Vagina (tissue), 2 donors: ENCODE measurements around the gene PRXL2B. TPM values are rescaled to one million over a fixed set of nuclear protein-coding genes. Genes with fewer than 3 reads are reported as not detected.

Source experiments
- DNase-seq, 2 donors: peaks; one replicate each; pipeline ENCODE4 v3.0.0-alpha.2; 2017; ENCODE audit errors: extremely low spot score in 2 of 2
- H3K27ac ChIP-seq: fragments of 200-600 bp; sonication (generic); one replicate; pipeline ENCODE4 v1.5.1; 2019
- H3K27me3 ChIP-seq: fragments of 200-600 bp; sonication (generic); one replicate; pipeline ENCODE4 v1.5.1; 2019
- H3K36me3 ChIP-seq, 2 donors: fragments of 200-600 bp; sonication (generic); one replicate each; pipeline ENCODE4 v1.5.1; 2017 to 2019
- H3K4me1 ChIP-seq: fragments of 200-600 bp; sonication (generic); one replicate; pipeline ENCODE4 v1.5.1; 2019
- H3K4me3 ChIP-seq, 2 donors: fragments of 200-600 bp; sonication (generic); 1 replicate in 1 of 2; 2 replicates in 1 of 2; pipeline ENCODE4 v1.5.1; 2016 to 2019
- H3K9me3 ChIP-seq: fragments of 200-600 bp; sonication (generic); one replicate; pipeline ENCODE4 v1.5.1; 2019
- CTCF ChIP-seq, 3 experiments: fragments of 450-650 bp in 2 of 3; fragments of 200-600 bp in 1 of 3; sonication (generic) in 1 of 3; IDR thresholded peaks; one replicate each; pipeline ENCODE4 v1.5.1; 2017 to 2019; ENCODE audit warnings: antibody characterized with exemption in 3 of 3, mild to moderate bottlenecking in 2 of 3, moderate library complexity in 2 of 3
- POLR2A ChIP-seq, 2 donors: fragments of 450-650 bp; IDR thresholded peaks; one replicate each; pipeline ENCODE4 v1.6.1; 2017; ENCODE audit warnings: antibody characterized with exemption in 2 of 2, mild to moderate bottlenecking in 2 of 2, moderate library complexity in 2 of 2
- POLR2AphosphoS5 ChIP-seq, 2 donors: sonication (generic); formaldehyde crosslinking; IDR thresholded peaks; one replicate each; pipeline ENCODE4 v1.9.0; 2017; ENCODE audit warnings: antibody characterized with exemption in 2 of 2, mild to moderate bottlenecking in 2 of 2, low read depth in 1 of 2; ENCODE audit not compliant: insufficient read depth in 1 of 2
- intact Hi-C: fragments of 100-400 bp; cut with DNase I; formaldehyde crosslinking; loops from one replicate; pipeline ENCODE4 v1.15.1; 2023
- total RNA-seq: library from RNA; depleted of rRNA; stranded (reverse); fragments of >200 nt; gene quantifications from one replicate; pipeline ENCODE4 v1.2.3, GENCODE V29; 2016

PRXL2B gene
- total RNA-seq, 1 donor from 2014 or later = 16.2 TPM

- intact Hi-C loops = loop anchor here (5.0 kb wide), 2 partner anchors 42 to 53 kb away; no protein-coding TSS in a partner anchor
- no peak for DNase-seq
- H3K27me3 ChIP-seq = no peaks in the 10 kb centered on the region
- H3K9me3 ChIP-seq = no peaks in the 10 kb centered on the region
- no peak for TF ChIP-seq POLR2A (IDR thresholded peaks at IDR 0.05)
- no peak for TF ChIP-seq POLR2AphosphoS5 (IDR thresholded peaks at IDR 0.05; ENCODE audit: insufficient read depth in 1 of 2, low read depth in 1 of 2)
- no peak for TF ChIP-seq CTCF (IDR thresholded peaks at IDR 0.05)
- peaks cover 47% of the 10 kb centered on the region for H3K4me1 ChIP-seq
- no peak overlapping the region for H3K27ac ChIP-seq
- H3K4me3 ChIP-seq = no peak overlapping the region
- no peaks in the 10 kb centered on the region for H3K36me3 ChIP-seq
Observed at GRCh38 chr1:2589431-2590232, 3.1 kb downstream of the PRXL2B start.

GRCh38 chr1:2590233-2591141, 3.9 kb downstream of the PRXL2B start:
- no peak overlapping the region for H3K4me3 ChIP-seq
- intact Hi-C loops = loop anchor here (5.0 kb wide), 1 partner anchor 52 kb away; no protein-coding TSS in a partner anchor
- H3K9me3 ChIP-seq = no peaks in the 10 kb centered on the region
- TF ChIP-seq POLR2A (IDR thresholded peaks at IDR 0.05) (no peak), POLR2AphosphoS5 (IDR thresholded peaks at IDR 0.05; ENCODE audit: insufficient read depth in 1 of 2, low read depth in 1 of 2) (no peak), CTCF (IDR thresholded peaks at IDR 0.05) (no peak)
- DNase-seq = no peak
- H3K4me1 ChIP-seq = peaks cover 38% of the 10 kb centered on the region
- H3K27me3 ChIP-seq = no peaks in the 10 kb centered on the region
- H3K36me3 ChIP-seq = no peaks in the 10 kb centered on the region
- H3K27ac ChIP-seq = no peak overlapping the region

- no peaks in the 10 kb centered on the region for H3K36me3 ChIP-seq
- no peak for DNase-seq
- peaks cover 37% of the 10 kb centered on the region for H3K4me1 ChIP-seq
- intact Hi-C loops = loop anchor here (5.0 kb wide), 1 partner anchor 51 kb away; no protein-coding TSS in a partner anchor
- no peak overlapping the region for H3K27ac ChIP-seq
- no peaks in the 10 kb centered on the region for H3K9me3 ChIP-seq
- no peak overlapping the region for H3K4me3 ChIP-seq
- no peak for TF ChIP-seq CTCF (IDR thresholded peaks at IDR 0.05)
- no peak for TF ChIP-seq POLR2A (IDR thresholded peaks at IDR 0.05)
- TF ChIP-seq POLR2AphosphoS5 (IDR thresholded peaks at IDR 0.05; ENCODE audit: insufficient read depth in 1 of 2, low read depth in 1 of 2) = no peak
- no peaks in the 10 kb centered on the region for H3K27me3 ChIP-seq
Observed at GRCh38 chr1:2591233-2591580, 4.6 kb downstream of the PRXL2B start.

GRCh38 chr1:2591581-2592261, 5.1 kb downstream of the PRXL2B start:
- no peaks in the 10 kb centered on the region for H3K9me3 ChIP-seq
- DNase-seq = no peak
- intact Hi-C loops = loop anchor here (5.0 kb wide), 1 partner anchor 51 kb away; no protein-coding TSS in a partner anchor
- no peaks in the 10 kb centered on the region for H3K27me3 ChIP-seq
- no peak overlapping the region for H3K4me3 ChIP-seq
- no peaks in the 10 kb centered on the region for H3K36me3 ChIP-seq
- no peak for TF ChIP-seq POLR2A (IDR thresholded peaks at IDR 0.05)
- TF ChIP-seq POLR2AphosphoS5 (IDR thresholded peaks at IDR 0.05; ENCODE audit: insufficient read depth in 1 of 2, low read depth in 1 of 2) = no peak
- TF ChIP-seq CTCF (IDR thresholded peaks at IDR 0.05) = no peak
- no peak overlapping the region for H3K27ac ChIP-seq
- H3K4me1 ChIP-seq = peaks cover 37% of the 10 kb centered on the region
